T-helper 17 cell (primary cell): ENCODE data around the gene RNF217. TPM values are rescaled to one million over a fixed set of nuclear protein-coding genes. Genes with fewer than 3 reads are reported as not detected.
"Not testable (repeated sequence)": the region's sequence is repeated elsewhere in the genome, so short reads cannot be mapped to it uniquely, and the experiment has no call there.

Experiments used
- ATAC-seq: fragments of 150-1000 bp; cut with Tn5 transposase; 2 replicates; pipeline ENCODE4 v1.10.0; 2021; ENCODE audit warnings: mild to moderate bottlenecking, moderate library complexity
- DNase-seq, 3 donors: peaks; one replicate each; pipeline versions ENCODE4 v3.0.0 to v3.0.0-alpha.2; 2020 to 2021
- H3K9me3 ChIP-seq: one replicate; pipeline ENCODE4 v1.7.0; 2013; ENCODE audit warnings: low read length, mild to moderate bottlenecking; ENCODE audit not compliant: control insufficient read depth, poor library complexity, severe bottlenecking
- H3K27ac Mint-ChIP-seq: one replicate; pipeline ENCODE4 v1.8.0; 2022; ENCODE audit warnings: mild to moderate bottlenecking, moderate library complexity, mixed read lengths
- H3K27me3 Mint-ChIP-seq: one replicate; pipeline ENCODE4 v1.8.0; 2022; ENCODE audit warnings: mixed read lengths
- H3K36me3 Mint-ChIP-seq: one replicate; pipeline ENCODE4 v1.8.0; 2022; ENCODE audit warnings: low read depth, mixed read lengths
- H3K4me1 Mint-ChIP-seq: one replicate; pipeline ENCODE4 v1.8.0; 2022; ENCODE audit warnings: mild to moderate bottlenecking, mixed read lengths
- H3K4me3 Mint-ChIP-seq: one replicate; pipeline ENCODE4 v1.8.0; 2022; ENCODE audit warnings: mild to moderate bottlenecking, moderate library complexity, mixed read lengths
- total RNA-seq, 4 donors: library from RNA in 2 of 4; stranded (reverse) in 2 of 4; gene quantifications; one replicate each; pipeline ENCODE4 v1.2.3 and lab custom pipeline; 2022 to 2026

RNF217 gene
- total RNA-seq, 2 donors from 2014 or later: 2.1 to 4.9 TPM

DNA sequence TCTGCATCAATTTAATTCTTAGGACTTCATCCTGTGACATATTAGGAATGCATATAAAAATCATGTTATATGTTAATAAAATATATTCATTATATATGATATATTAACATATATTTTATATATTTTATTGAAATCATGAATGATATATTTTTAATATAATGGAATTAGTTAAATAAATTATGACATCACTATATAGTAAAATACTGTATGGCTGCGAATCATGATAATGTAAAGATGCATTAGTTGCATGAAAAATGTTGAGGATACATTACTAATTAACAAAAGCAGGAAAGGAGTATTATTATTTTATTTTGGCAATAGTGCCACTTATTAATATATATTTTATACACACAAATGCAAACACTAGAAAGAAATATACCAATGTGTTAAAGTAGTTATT lies 8.4 kb upstream of the RNF217 start:
- Mint-ChIP-seq H3K36me3 (no peaks in the 10 kb centered on the region), H3K27me3 (peaks cover 9% of the 10 kb centered on the region), H3K4me1 (no peaks in the 10 kb centered on the region), H3K27ac (no peak overlapping the region), H3K4me3 (no peak overlapping the region)
- DNase-seq: no peak
- H3K9me3 ChIP-seq: no peaks in the 10 kb centered on the region
- ATAC-seq: no peak

DNA sequence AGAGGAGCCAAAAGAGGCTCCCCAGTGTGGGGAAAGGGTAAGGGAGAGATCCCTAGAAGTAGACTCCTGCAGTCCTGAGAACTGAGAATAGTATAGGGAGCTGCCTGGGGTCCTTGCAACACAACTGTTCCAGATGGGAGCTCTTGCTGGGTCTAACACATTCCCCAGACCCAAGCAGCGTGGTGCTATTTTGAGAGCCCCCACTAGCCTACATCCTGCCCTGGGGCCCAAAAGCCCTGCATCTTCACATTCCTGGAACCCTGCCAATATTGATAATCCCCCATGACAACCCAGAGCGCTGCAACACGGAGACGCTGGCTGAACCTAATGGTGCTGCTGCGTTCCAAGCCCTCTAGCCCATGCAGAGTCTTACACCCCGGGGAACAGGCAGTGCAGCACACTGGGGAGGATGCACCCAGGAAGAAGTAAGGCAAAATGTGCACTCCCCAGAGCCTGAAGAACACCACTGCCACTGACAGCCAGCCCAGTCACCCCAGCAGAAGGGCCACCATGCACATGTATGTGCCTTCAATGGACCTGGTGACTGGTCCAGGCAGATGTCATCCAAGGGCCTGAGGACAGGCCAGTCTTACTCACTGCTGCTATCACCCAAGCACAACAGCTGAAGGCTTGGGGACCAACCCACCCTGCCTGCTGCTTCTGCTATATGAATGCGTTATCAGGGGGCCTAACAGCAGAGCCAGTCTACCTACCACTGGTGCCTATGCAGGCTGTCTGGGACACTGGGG lies 7.0 kb upstream of the RNF217 start:
- Mint-ChIP-seq H3K36me3 (no peaks in the 10 kb centered on the region), H3K27me3 (peaks cover 13% of the 10 kb centered on the region), H3K4me1 (no peaks in the 10 kb centered on the region), H3K27ac (no peak overlapping the region), H3K4me3 (no peak overlapping the region)
- DNase-seq (no peak), ATAC-seq (no peak)
- no peaks in the 10 kb centered on the region for H3K9me3 ChIP-seq

DNA sequence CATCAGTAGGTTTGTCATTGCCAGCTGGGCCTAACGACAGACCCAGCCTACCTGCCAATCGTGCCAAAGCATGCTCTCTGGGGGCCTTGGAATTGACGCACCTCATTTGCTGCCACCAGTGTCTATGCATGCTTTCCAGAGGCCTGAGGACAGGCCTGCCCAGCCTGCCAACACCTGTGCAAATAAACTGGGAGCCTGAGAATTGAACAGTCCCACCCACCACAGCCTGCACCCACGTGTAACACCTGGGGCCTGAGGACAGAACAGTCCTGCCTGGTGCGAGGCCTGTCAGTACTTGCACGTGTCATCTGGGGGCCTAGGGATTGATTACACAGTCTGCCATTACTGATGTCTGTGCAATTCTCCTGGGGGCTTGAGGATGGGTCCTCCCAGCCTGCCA lies 6.2 kb upstream of the RNF217 start:
- H3K4me1 Mint-ChIP-seq: peaks cover under 1% of the 10 kb centered on the region
- no peak overlapping the region for H3K4me3 Mint-ChIP-seq
- DNase-seq: no peak
- H3K9me3 ChIP-seq: no peaks in the 10 kb centered on the region
- ATAC-seq: no peak
- peaks cover 20% of the 10 kb centered on the region for H3K27me3 Mint-ChIP-seq
- no peaks in the 10 kb centered on the region for H3K36me3 Mint-ChIP-seq
- H3K27ac Mint-ChIP-seq: no peak overlapping the region

DNA sequence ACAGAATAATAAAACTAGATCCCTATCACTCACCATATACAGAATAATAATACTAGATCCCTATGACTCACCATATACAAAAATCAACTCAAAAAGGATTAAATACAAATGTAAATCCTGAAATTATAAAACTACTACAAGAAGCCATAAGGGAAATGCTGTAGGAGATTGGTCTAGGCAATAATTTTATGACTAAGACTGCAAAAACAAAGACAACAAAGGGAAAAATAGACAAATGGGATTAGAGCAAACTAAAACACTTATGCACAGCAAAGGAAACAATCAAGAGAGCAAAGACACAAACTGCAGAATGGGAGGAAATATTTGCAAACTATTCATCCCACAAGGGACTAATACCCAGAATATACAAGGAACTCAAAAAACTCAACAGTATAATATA lies 4.1 kb upstream of the RNF217 start:
- H3K27me3 Mint-ChIP-seq: peaks cover 29% of the 10 kb centered on the region
- H3K9me3 ChIP-seq: no peaks in the 10 kb centered on the region
- peaks cover 4% of the 10 kb centered on the region for H3K36me3 Mint-ChIP-seq
- ATAC-seq (no peak), DNase-seq (no peak)
- H3K4me3 Mint-ChIP-seq: no peak overlapping the region
- no peak overlapping the region for H3K27ac Mint-ChIP-seq
- peaks cover 10% of the 10 kb centered on the region for H3K4me1 Mint-ChIP-seq

DNA sequence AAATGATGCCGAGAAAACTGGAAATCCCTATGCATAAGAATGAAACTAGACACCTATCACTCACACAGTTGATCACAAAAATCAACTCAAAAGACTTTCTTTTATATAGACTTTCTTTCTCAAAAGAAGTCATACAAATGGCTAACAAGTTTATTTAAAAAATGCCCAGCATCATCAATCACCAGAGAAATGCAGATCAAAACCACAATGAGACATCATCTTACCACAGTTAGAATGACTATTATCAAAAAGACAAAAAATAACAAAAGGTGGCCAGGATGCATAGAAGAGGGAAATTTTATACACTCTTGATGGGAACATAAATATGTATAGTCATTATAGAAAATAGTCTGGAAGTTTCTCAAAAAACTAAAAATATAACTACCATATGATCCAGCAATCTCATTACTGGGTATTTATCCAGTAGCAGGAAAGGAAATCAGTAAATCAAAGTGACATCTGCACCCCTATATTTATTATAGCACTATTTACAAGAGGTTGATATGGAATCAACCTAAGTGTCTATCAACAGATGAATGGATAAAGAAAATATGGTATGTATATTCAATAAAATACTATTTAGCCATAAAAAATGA lies 3.4 kb upstream of the RNF217 start:
- Mint-ChIP-seq H3K4me3 (no peak overlapping the region), H3K36me3 (peaks cover 8% of the 10 kb centered on the region), H3K27ac (no peak overlapping the region), H3K27me3 (peaks cover 36% of the 10 kb centered on the region), H3K4me1 (peaks cover 15% of the 10 kb centered on the region)
- no peaks in the 10 kb centered on the region for H3K9me3 ChIP-seq
- ATAC-seq (no peak), DNase-seq (no peak)

DNA sequence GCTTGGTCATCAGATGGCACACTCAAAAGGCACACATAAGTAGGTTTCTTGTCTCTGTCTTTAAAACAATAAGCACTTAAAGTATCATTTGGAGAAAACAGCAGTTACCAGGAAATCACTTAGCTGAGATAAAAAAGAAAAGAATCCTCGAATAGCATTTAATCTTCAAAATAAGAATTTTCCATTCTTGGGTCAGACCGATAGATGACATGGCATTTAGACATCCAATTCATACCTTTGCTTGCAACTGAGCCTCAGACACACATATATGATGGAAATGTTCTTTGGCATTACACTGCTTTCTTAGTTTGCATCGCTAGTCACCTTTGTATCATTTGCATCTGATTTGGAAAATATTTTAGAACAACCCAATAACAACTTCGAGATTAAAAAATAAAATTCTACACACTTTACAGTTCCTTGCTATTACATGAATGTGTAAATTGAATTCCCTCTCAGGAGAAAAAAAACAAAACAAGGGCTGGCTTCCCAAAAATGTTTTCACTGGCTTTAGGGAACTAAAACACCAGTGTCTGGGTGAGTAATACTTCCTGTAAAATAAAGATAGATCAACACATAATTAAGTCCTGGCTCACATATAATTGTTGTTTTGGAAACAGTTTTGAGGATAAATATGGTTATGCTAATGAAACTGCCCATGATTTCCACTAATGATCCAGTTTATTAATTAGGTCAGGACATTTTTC lies 1.3 kb upstream of the RNF217 start:
- H3K27ac Mint-ChIP-seq: no peak overlapping the region

DNA sequence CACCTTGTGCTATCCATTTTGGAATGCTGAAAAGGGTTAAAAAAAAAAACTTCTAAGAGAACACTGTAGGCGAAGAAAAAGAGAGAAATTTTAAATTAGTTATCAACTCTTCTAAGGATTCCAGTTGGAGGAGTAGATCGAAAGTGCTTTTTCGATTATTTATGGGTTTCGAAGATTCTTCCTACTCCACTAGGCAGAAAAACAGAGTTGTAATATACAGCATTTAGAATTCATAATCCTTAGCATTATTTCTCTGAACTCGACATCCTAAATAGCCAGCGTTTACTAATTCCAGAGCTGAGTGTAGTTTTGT lies 817 bp upstream of the RNF217 start:
- H3K9me3 ChIP-seq: no peaks in the 10 kb centered on the region
- Mint-ChIP-seq H3K4me3 (peak overlapping the region; percentile 91), H3K4me1 (peaks cover 20% of the 10 kb centered on the region), H3K36me3 (peaks cover 10% of the 10 kb centered on the region), H3K27me3 (peaks cover 57% of the 10 kb centered on the region), H3K27ac (no peak overlapping the region)
- DNase-seq: no peak
- no peak for ATAC-seq

More for the DNA sequence above, 1.3 kb upstream of the RNF217 start:
- Mint-ChIP-seq H3K4me3 (peak overlapping the region; percentile 91), H3K4me1 (peaks cover 18% of the 10 kb centered on the region), H3K27me3 (peaks cover 53% of the 10 kb centered on the region), H3K36me3 (peaks cover 10% of the 10 kb centered on the region)
- DNase-seq (no peak), ATAC-seq (no peak)
- no peaks in the 10 kb centered on the region for H3K9me3 ChIP-seq

DNA sequence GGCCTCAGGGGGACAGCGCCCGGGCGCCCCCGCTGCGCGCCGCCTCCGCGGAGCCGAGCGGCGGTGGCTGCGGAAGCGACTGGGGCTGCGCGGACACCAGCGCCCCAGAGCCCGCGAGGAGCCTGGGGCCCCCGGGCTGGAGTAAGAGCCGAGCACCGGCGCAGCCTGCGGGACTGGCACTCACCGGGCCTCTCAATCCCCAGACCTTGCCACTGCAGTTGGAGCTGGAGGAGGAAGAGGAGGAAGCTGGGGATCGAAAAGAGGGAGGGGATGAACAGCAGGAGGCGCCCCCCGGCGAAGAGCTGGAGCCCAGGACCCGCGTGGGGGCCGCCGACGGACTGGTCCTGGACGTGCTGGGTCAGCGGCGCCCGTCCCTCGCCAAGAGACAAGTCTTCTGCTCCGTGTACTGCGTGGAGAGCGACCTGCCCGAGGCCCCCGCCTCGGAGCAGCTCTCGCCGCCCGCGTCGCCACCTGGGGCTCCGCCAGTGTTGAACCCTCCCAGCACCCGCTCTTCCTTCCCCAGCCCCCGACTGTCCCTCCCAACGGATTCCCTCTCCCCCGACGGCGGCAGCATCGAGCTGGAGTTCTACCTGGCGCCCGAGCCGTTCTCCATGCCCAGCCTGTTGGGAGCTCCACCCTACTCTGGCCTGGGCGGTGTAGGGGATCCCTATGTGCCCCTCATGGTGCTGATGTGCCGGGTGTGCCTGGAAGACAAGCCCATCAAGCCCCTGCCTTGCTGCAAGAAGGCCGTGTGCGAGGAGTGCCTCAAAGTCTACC lies 590 bp downstream of the RNF217 start:
- H3K27ac Mint-ChIP-seq: peak overlapping the region; percentile 63
- H3K4me3 Mint-ChIP-seq: peak overlapping the region; percentile 84
- H3K4me1 Mint-ChIP-seq: peaks cover 20% of the 10 kb centered on the region
- DNase-seq (no peak), ATAC-seq (peak; percentile 44)
- H3K9me3 ChIP-seq: no peaks in the 10 kb centered on the region
- H3K36me3 Mint-ChIP-seq: peaks cover 10% of the 10 kb centered on the region
- H3K27me3 Mint-ChIP-seq: peaks cover 55% of the 10 kb centered on the region

DNA sequence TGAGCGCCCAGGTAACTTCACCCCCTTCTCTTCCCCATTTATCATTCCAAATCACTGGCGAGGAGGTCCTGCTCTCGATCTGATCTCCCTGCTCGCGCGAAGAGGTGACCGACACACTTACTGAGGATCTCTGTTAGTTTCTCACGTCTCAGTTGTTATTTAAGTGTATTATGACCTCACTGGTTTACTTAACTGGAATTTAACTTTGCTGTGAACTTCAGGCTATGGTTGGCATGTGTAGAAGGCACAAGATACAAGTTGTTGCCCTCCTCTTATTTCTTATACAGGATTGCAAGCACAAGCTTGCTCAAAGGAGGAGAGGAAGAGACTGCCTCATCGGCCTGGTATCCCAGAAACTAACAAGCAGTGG lies 1.2 kb downstream of the RNF217 start:
- Mint-ChIP-seq H3K27ac (peak overlapping the region; percentile 63), H3K36me3 (peaks cover 10% of the 10 kb centered on the region), H3K27me3 (peaks cover 53% of the 10 kb centered on the region), H3K4me1 (peaks cover 20% of the 10 kb centered on the region), H3K4me3 (peak overlapping the region; percentile 84)
- H3K9me3 ChIP-seq: no peaks in the 10 kb centered on the region
- DNase-seq (no peak), ATAC-seq (no peak)

DNA sequence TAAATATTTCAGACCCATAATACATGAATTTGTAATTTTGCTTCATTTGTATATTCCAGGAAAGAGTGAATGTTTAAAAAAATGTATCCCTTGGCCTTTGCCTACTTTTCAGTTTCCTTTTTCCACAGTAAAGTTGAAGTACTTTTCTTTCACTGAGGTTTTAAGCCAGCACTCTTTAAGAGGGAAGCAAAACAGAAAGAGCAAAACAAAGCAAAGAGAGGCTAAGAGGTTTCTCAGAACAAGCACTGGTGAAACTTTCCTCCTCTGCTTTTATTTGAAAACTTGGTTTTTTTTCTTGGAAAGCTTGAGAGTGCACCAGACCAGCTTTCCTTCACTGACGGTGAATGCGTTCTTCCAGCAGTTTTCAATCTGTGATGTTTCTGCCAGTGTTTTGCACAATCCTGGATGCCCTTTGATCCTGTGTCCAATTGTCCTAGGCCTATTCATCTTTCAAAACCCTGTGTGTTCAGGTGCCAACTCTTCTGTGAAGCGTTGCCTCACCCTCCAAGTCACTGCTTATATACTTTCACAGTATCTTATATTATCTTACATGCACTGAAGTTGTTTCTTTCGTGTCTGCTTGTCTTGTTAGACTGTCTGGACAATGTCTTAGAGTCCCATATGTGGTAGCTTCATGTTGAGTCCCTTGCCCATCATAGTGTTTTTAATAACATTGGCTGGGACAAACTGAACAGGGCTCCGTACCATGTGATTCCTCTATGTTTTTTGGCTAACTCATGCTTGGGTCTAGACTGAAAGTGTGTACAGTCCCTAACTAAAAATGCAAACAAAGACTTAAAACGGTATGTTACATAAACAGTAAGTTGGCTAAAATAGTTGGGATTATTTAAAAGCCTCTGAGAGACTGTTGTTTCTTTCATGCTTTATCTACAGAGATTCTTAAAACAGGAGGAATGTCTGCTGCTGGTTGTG lies 1.9 kb downstream of the RNF217 start:
- peaks cover 53% of the 10 kb centered on the region for H3K27me3 Mint-ChIP-seq
- peak overlapping the region; percentile 63 for H3K27ac Mint-ChIP-seq
- no peak for ATAC-seq
- H3K4me3 Mint-ChIP-seq: peak overlapping the region; percentile 84
- DNase-seq: no peak
- no peaks in the 10 kb centered on the region for H3K9me3 ChIP-seq
- peaks cover 20% of the 10 kb centered on the region for H3K4me1 Mint-ChIP-seq
- peaks cover 10% of the 10 kb centered on the region for H3K36me3 Mint-ChIP-seq

DNA sequence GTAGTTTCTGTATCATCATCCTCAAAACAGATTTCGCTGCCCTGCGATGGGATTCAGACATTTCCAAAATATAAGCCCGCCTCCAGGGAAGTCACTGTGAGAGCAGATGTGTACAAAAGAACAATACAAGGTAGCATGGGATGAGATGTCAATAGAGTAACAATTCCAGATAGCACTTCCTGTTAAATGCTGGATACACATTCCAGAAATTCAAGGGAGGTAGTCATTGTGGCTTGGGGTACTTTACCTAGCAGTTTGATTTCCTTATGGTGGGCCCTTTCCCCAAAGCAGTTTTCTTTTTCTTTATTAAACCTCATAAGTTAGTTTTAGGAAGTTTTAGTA lies 2.5 kb downstream of the RNF217 start:
- H3K9me3 ChIP-seq: no peaks in the 10 kb centered on the region
- Mint-ChIP-seq H3K36me3 (peaks cover 10% of the 10 kb centered on the region), H3K27me3 (peaks cover 50% of the 10 kb centered on the region), H3K27ac (no peak overlapping the region), H3K4me1 (peaks cover 20% of the 10 kb centered on the region), H3K4me3 (no peak overlapping the region)
- DNase-seq (no peak), ATAC-seq (no peak)

DNA sequence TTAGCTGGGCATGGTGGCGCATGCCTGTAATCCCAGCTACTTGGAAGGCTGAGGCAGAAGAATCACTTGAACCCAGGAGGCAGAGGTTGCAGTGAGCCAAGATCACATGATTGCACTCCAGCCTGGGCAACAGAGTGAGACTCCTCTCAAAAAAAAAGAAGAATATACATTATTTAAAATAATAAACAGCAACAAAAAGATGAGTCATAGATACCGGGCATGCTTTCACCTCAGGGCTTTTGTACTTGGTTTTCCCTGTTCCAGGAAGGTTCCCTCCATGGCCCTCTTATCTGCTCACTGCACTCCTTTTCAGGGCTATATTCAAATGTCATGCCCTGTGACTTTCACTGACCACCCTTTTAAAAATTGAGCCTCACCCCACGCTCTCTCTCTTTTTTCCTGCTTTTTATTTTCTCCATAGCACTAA lies 3.2 kb downstream of the RNF217 start:
- Mint-ChIP-seq H3K4me1 (peaks cover 20% of the 10 kb centered on the region), H3K27me3 (peaks cover 43% of the 10 kb centered on the region), H3K36me3 (peaks cover 10% of the 10 kb centered on the region)
- H3K9me3 ChIP-seq, ATAC-seq, DNase-seq, H3K4me3 Mint-ChIP-seq, H3K27ac Mint-ChIP-seq: not testable (repeated sequence)
